Smooth muscle cell (in vitro differentiated cells): ENCODE results near the gene SLC29A3. TPM values are rescaled to one million over a fixed set of nuclear protein-coding genes. Genes with fewer than 3 reads are reported as not detected.
A peak's percentile ranks its signal among the peaks of the same experiment; 100 is the strongest.

Experiments used
- DNase-seq: peaks from one replicate; lab custom pipeline; 2025; ENCODE audit not compliant: unreplicated experiment; lab: John Stamatoyannopoulos, UW
- H2AFZ ChIP-seq: fragments of 200-600 bp; sonication (generic); 2 replicates; pipeline ENCODE4 v1.6.0; 2016; ENCODE audit warnings: antibody characterized with exemption, low read depth, mild to moderate bottlenecking
- H3F3A ChIP-seq: fragments of 200-600 bp; sonication (generic); 2 replicates; pipeline ENCODE4 v1.6.0; 2017; ENCODE audit warnings: antibody characterized with exemption, low read depth
- H3K27ac ChIP-seq: fragments of 200-600 bp; sonication (generic); 2 replicates; pipeline ENCODE4 v1.5.1; 2016; ENCODE audit warnings: low read depth, mild to moderate bottlenecking
- H3K27me3 ChIP-seq: fragments of 200-600 bp; sonication (generic); 2 replicates; pipeline ENCODE4 v1.6.1; 2016; ENCODE audit warnings: low read depth, mild to moderate bottlenecking
- H3K36me3 ChIP-seq: fragments of 200-600 bp; sonication (generic); 2 replicates; pipeline ENCODE4 v1.5.1; 2016; ENCODE audit warnings: low read depth
- H3K4me1 ChIP-seq: fragments of 200-600 bp; sonication (generic); 2 replicates; pipeline ENCODE4 v1.5.1; 2016; ENCODE audit warnings: low read depth
- H3K4me2 ChIP-seq: fragments of 200-600 bp; sonication (generic); 2 replicates; pipeline ENCODE4 v1.6.0; 2016; ENCODE audit warnings: mild to moderate bottlenecking
- H3K4me3 ChIP-seq: fragments of 200-600 bp; sonication (generic); 2 replicates; pipeline ENCODE4 v1.5.1; 2016; ENCODE audit warnings: mild to moderate bottlenecking
- H3K79me2 ChIP-seq: fragments of 200-600 bp; sonication (generic); 2 replicates; pipeline ENCODE4 v1.6.0; 2016; ENCODE audit warnings: low read depth, mild to moderate bottlenecking
- H3K9ac ChIP-seq: fragments of 200-600 bp; sonication (generic); 2 replicates; pipeline ENCODE4 v1.6.0; 2016; ENCODE audit warnings: low read depth
- H3K9me3 ChIP-seq: fragments of 200-600 bp; sonication (generic); replicated peaks from 2 replicates; pipeline ENCODE4 v1.5.1; 2016; ENCODE audit warnings: low read depth
- H4K20me1 ChIP-seq: fragments of 200-600 bp; sonication (generic); 2 replicates; pipeline ENCODE4 v1.6.0; 2016; ENCODE audit warnings: low read depth
- CTCF ChIP-seq: fragments of 200-600 bp; sonication (generic); IDR thresholded peaks from 2 replicates; pipeline ENCODE4 v1.5.1; 2017; ENCODE audit warnings: borderline replicate concordance, mild to moderate bottlenecking, antibody characterized with exemption; ENCODE audit not compliant: insufficient read depth, poor library complexity, severe bottlenecking
- WGBS: methylation state at CpG from one replicate; pipeline ENCODE4 v1.1.7; 2016; ENCODE audit warnings: low lambda C conversion rate; 5-methylcytosine and 5-hydroxymethylcytosine counted together
- polyA plus RNA-seq: library from polyadenylated mRNA; unstranded; fragments of >200 nt; fragmentation: Nextera tagmentation; extraction: Ambion mirVana; gene quantifications from 2 replicates; pipeline ENCODE4 v1.2.1, GENCODE V29; 2016
- total RNA-seq: library from RNA; depleted of rRNA; stranded (reverse); fragments of >200 nt; gene quantifications from 2 replicates; pipeline ENCODE4 v1.2.3, GENCODE V29; 2014

Gene SLC29A3
- total and polyA plus RNA-seq, 2 experiments from 2014 or later: 2.9 to 4.8 TPM

- H3K36me3 ChIP-seq: peaks cover 16% of the 10 kb centered on the region
- WGBS: 77% methylated on average over 3 of the region's 3 CpGs
These were observed 21.7 kb upstream of the SLC29A3 start for GRCh38 chr10:71297343-71297742.

GRCh38 chr10:71299071-71299785 lies 19.8 kb upstream of the SLC29A3 start:
- DNase-seq: no peak
- H2AFZ ChIP-seq: no peak overlapping the region
- no peaks in the 10 kb centered on the region for H3K27me3 ChIP-seq
- H3K79me2 ChIP-seq: no peaks in the 10 kb centered on the region
- H3K36me3 ChIP-seq: peaks cover 10% of the 10 kb centered on the region
- H3K4me1 ChIP-seq: no peaks in the 10 kb centered on the region
- no peaks in the 10 kb centered on the region for H3K9me3 ChIP-seq
- WGBS: 95% methylated on average over 14 of the region's 14 CpGs
- peaks cover 28% of the 10 kb centered on the region for H3F3A ChIP-seq
- no peak overlapping the region for H3K9ac ChIP-seq
- TF ChIP-seq CTCF: no peak
- no peak overlapping the region for H3K4me2 ChIP-seq
- H3K4me3 ChIP-seq: no peak overlapping the region
- peaks cover 98% of the 10 kb centered on the region for H4K20me1 ChIP-seq
- H3K27ac ChIP-seq: no peak overlapping the region

More at GRCh38 chr10:71297343-71297742, 21.7 kb upstream of the SLC29A3 start:
- H3K27me3 ChIP-seq: no peaks in the 10 kb centered on the region
- no peak for TF ChIP-seq CTCF
- no peaks in the 10 kb centered on the region for H3K4me1 ChIP-seq
- H3K4me2 ChIP-seq: no peak overlapping the region
- peaks cover 2% of the 10 kb centered on the region for H3K79me2 ChIP-seq
- H3K9ac ChIP-seq: no peak overlapping the region
- H2AFZ ChIP-seq: no peak overlapping the region
- no peaks in the 10 kb centered on the region for H3K9me3 ChIP-seq
- H3K27ac ChIP-seq: no peak overlapping the region
- H4K20me1 ChIP-seq: peaks cover 96% of the 10 kb centered on the region
- no peak overlapping the region for H3K4me3 ChIP-seq
- no peak for DNase-seq
- H3F3A ChIP-seq: peaks cover 10% of the 10 kb centered on the region

- no peak for TF ChIP-seq CTCF
- Histone ChIP-seq H4K20me1 (peaks cover 89% of the 10 kb centered on the region), H3K4me2 (no peak overlapping the region), H3K4me3 (no peak overlapping the region), H3K36me3 (peaks cover under 1% of the 10 kb centered on the region), H3F3A (peaks cover 28% of the 10 kb centered on the region), H3K4me1 (no peaks in the 10 kb centered on the region), H3K27me3 (no peaks in the 10 kb centered on the region), H3K79me2 (no peaks in the 10 kb centered on the region), H3K9me3 (no peaks in the 10 kb centered on the region), H2AFZ (no peak overlapping the region), H3K27ac (peak overlapping the region; percentile 5), H3K9ac (no peak overlapping the region)
- no peak for DNase-seq
- WGBS: 94% methylated on average over 16 of the region's 16 CpGs
These were observed 18.3 kb upstream of the SLC29A3 start for GRCh38 chr10:71300555-71301370.
